C4-2B (cell line): ENCODE measurements around the gene MYLK3.

Experiments
- H3K27ac ChIP-seq: fragments of 450-650 bp; 2 replicates; pipeline ENCODE4 v1.5.1; 2017
- CTCF ChIP-seq: fragments of 450-650 bp; conservative IDR thresholded peaks from 2 replicates; pipeline ENCODE4 v1.5.1; 2017; ENCODE audit warnings: mild to moderate bottlenecking
- ZFX ChIP-seq: fragments of 450-650 bp; IDR thresholded peaks from 2 replicates; pipeline ENCODE4 v1.6.1; 2017

The MYLK3 gene

DNA sequence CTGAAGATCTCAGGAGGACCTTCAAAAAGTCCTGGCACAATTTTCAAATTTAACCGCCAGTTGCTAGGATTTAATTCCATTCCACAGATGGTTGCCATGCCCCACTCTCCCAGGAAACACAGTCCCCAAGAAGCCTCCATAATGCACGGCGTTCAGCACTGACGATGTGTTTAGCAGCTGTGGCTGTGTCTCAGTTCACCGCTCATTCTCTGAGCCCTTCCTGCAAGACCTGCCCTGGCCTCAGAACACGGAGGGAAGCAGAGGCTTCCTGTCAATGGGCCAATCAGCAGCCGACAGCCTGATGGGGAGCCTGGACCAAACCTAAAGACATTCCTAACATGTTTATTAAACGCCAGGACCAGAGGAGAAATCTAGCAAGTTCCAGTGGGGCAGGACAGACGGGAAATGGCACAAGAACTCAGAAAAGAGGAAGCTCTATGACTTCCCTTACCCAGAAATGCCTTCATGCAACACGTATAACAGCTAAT, 4.9 kb downstream of the MYLK3 start:
- TF ChIP-seq CTCF = no peak
- TF ChIP-seq ZFX = no peak
- H3K27ac ChIP-seq = no peak overlapping the region

GRCh38 chr16:46739934-46740333, 8.2 kb downstream of the MYLK3 start:
- TF ChIP-seq ZFX (no peak), CTCF (no peak)
- no peak overlapping the region for H3K27ac ChIP-seq

DNA sequence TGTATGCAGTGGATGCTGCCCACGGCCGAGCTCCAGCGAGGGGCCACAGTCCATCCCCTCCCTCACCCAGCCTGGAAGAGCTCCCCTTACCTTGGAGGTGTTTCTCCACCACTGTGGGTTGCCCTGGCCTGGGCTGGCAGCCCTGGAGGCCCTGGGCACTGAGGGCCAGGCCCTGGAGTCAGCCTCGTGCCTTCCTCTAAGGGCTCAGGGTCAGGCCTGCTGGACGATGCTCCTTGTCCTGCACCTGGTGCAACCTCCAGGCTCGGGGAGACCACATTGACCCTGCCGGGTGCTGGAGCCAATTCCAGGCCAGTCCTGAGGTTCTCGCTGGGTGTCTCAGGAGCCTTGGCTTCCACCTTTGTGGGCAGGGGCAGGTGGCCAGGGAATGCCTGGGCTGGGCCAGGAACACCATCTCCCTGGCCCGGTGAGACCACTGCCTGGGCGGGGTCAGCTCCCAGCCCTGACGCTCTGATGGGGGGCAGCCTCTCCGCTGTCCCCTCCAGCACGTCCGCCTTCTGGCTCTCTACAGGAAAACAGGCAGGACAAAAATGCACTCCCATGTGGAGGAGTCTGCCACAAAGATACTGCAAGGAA, 10.4 kb downstream of the MYLK3 start:
- no peak overlapping the region for H3K27ac ChIP-seq
- TF ChIP-seq CTCF = no peak
- TF ChIP-seq ZFX = no peak

- no peak overlapping the region for H3K27ac ChIP-seq
- TF ChIP-seq CTCF = no peak
- TF ChIP-seq ZFX = no peak
Measured at GRCh38 chr16:46736695-46737094, 11.4 kb downstream of the MYLK3 start.

GRCh38 chr16:46733319-46733830, 14.8 kb downstream of the MYLK3 start:
- no peak for TF ChIP-seq ZFX
- TF ChIP-seq CTCF = no peak
- no peak overlapping the region for H3K27ac ChIP-seq

GRCh38 chr16:46732561-46732960, 15.6 kb downstream of the MYLK3 start:
- TF ChIP-seq ZFX = no peak
- no peak for TF ChIP-seq CTCF
- no peak overlapping the region for H3K27ac ChIP-seq

DNA sequence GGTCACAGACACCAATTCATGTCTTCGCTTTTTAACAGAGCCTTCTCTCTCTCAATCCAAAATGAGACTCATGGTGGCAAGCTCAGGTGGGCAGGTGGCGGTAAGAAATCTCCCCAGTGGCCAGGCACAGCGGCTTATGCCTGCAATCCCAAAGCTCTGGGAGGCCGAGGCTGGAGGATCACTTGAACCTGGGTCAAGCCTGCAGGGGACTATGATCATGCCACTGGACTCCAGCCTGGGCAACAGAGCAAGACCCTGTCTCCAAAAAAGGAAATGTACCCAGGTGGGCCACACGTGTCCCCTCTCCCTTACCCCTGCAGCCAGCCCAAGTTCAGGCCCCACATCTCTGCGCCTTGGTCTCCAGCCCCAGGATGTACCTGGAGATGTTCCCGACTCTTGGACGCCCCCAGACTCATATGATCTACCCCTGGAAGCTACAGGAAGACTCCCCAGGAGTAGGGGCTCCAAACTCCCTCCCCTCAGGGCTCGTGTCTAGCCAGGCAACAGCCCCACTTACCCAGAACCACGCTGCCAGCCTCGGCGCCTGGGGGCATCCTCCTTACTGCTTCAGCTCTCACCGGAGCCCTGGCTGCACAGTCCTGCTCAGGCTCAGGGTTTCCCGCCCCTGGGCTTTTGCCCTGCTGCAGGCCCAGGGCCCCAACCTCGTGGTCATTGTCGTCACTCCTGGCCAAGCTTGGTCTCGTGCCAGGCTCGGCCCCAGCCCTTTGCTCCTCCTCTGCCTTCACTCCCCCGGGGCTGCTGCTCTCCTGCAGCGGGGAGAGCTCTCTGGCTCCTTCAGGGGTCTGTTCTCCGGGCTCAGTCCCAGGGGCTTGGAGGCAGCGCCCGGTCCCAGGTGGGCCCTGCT, 16.2 kb downstream of the MYLK3 start:
- no peak for TF ChIP-seq ZFX
- no peak for TF ChIP-seq CTCF
- H3K27ac ChIP-seq = no peak overlapping the region
